HG02970 (cell line): ENCODE data around the gene PTPRS.
"Not testable (repeated sequence)": the region's sequence is repeated elsewhere in the genome, so short reads cannot be mapped to it uniquely, and the experiment has no call there.

Experiments used
- ATAC-seq: cut with Tn5 transposase; IDR thresholded peaks from one replicate; pipeline ENCODE4 v1.9.1; 2021; ENCODE audit warnings: mild to moderate bottlenecking, moderate library complexity, moderate number of reproducible peaks; ENCODE audit not compliant: unreplicated experiment, low FRiP score

Gene PTPRS

GRCh38 chr19:5340637-5341447, at the start of gene PTPRS:
PTPRS (minus strand) TSS chr19:5340812; CDS start chr19:5286140, 54,672 bp downstream.
- no peak for ATAC-seq

DNA sequence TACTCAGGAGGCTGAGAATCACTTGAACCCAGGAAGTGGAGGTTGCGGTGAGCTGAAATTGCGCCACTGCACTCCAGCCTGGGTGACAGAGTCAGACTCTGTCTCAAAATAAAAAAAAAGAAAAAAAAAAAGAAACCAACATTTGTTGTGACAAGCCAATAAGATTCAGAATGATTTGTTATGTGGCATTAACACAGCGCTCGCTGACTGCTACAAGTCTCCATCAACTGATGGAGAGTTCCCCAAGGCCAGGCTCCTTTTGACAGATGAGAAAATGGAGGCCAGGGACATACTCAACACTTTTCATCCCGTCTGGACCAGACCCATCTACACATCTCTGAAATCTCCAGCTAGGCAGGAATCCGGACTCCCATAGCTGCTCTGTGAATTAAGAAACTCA, 48.7 kb upstream of the PTPRS start:
- ATAC-seq, result no peak

- ATAC-seq, result no peak
These were observed 46.9 kb upstream of the PTPRS start for GRCh38 chr19:5387472-5387871.

GRCh38 chr19:5386841-5387240, 46.2 kb upstream of the PTPRS start:
- no peak for ATAC-seq

- not testable (repeated sequence) for ATAC-seq
These were observed 40.6 kb upstream of the PTPRS start for GRCh38 chr19:5381197-5381596.

DNA sequence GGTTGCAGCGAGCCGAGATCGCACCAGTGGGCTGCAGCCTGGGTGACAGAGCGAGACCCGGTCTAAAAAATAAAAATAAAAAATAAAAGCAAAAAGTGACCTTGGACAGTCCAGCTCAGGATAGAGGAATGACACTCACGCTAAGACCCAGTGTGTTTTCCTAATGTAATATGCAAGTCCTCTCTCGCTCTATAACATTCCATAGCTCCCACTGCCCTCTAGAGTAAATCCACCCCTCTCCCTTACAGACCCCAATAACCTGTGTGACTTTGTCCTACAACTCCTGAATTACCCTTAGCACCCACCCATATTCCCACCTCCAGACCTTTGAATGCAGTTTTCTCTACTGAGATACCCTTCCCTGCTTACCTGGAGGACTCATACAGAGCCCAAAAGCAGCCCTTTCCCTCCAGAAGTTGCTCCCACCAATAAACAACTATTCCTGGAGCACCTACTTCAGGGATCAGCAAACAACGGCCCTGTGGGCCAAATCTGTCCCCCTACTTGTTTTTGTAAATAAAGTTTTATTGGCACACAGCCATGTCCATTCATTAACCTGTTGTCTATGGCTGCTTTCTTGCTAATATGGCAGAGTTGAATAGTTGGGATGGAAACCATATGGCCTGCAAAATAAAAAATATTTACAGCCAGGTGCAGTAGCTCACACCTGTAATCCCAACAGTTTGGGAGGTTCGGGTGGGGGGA, 39.8 kb upstream of the PTPRS start:
- no peak for ATAC-seq

GRCh38 chr19:5376928-5377327, 36.3 kb upstream of the PTPRS start:
- ATAC-seq, result no peak

- no peak for ATAC-seq
These were observed 32.1 kb upstream of the PTPRS start for GRCh38 chr19:5372572-5373200.

- no peak for ATAC-seq
These were observed 29.4 kb upstream of the PTPRS start for GRCh38 chr19:5369962-5370367.

- no peak for ATAC-seq
These were observed 28.7 kb upstream of the PTPRS start for GRCh38 chr19:5369304-5369703.

- no peak for ATAC-seq
These were observed 27.0 kb upstream of the PTPRS start for GRCh38 chr19:5367530-5368133.

GRCh38 chr19:5365905-5366304, 25.3 kb upstream of the PTPRS start:
- ATAC-seq, result no peak

DNA sequence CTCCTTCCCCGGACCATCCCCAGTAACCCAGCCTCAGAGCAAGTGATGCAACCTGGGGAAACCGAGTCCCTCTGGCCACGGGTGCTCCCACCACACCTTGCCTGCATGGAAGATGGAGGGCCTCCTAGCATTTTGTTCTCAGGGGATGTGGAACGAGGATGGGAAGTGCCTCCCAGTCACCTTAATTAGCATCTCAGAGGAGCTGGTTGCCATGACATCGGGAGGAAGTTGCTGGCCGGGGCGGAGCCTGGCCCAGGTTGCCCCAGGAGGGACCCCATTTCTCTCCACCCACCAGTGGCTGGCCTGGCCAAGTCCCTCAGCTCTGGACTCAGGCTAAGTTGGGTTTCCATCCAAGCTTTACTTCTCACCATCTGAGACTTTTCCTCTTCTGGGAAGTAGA, 24.1 kb upstream of the PTPRS start:
- ATAC-seq, result no peak

DNA sequence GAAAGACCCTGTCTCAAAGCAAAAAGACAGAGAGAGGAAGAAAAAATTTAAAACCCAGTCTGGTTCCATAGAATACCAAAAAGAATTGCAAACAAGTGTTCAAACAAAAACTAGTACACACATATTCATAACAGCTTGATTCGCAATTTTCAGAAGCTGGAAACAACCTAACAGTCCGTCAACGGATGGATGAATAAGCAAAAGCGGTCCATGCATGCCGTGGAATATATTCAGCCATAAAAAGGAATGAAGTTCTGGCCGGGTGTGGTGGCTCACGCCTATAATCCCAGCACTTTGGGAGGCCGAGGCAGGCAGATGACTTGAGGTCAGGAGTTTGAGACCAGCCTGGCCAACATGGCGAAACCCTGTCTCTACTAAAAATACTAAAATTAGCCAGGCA, 21.2 kb upstream of the PTPRS start:
- ATAC-seq, result not testable (repeated sequence)

- no peak for ATAC-seq
These were observed 20.8 kb upstream of the PTPRS start for GRCh38 chr19:5361407-5361806.

DNA sequence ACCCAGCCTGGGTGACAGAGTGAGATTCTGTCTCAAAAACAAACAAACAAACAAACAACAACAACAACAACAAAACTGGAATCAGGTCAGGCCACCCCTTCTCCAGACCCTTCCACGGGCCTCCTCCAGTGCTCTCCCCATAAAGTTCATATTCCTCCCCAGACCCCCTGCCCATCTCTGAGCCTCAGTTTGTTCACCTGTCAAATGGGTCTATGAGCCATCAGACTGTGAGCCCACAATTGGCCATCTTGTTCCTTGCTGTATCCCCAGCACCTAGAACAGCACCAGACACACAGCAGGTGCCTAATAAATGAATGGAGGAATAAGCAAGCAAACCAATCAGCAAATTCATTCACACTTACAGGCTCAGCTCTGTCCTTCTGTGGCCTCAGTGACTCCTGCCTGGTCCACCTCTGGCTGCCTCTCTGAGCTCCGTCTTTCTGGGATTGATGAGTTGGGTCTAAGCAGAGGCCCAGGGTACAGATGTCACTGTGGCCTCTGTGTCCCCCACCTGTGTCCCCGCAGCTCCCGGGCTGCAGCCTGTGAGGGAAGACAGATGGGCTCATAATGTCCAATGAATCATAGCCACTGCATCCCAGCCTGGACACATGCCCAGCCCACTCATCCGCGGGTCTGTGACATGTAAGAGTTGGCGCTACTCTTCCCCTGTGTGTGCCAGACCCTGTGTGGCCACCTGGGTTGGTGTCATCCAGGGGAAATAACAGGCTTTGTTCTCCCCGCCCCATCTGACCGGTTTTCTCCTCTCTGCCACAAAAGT, 19.6 kb upstream of the PTPRS start:
- no peak for ATAC-seq

DNA sequence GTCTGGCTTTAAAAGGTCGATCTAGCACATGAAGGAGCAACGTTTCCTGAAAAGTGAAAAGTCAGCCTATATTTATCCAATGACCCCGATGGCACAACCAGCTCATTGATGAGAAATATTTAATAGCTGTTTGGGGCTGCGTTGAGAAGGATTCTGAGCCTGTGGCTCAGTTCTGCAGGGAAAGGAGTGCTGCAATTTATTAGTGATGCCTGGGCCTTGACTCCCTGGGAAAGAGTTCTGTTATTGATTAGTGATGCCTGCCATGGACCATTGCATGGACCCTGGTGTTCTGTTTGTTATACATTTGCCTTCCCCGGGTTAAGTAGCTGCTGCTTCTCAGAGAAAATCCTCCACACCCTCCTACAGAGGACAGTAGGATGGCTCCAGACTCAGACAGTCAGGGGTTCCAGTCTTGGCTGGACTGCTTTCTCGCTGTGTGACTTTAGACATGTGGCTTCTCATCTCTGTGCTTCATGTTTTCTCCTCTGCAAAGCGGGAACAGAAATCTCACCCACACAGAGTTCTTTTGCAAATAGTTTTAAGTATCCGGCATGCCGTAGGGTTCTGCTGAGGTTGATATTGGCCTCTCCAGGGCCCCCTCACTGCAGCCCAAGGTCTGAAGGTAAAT, 17.7 kb upstream of the PTPRS start:
- ATAC-seq, result no peak

DNA sequence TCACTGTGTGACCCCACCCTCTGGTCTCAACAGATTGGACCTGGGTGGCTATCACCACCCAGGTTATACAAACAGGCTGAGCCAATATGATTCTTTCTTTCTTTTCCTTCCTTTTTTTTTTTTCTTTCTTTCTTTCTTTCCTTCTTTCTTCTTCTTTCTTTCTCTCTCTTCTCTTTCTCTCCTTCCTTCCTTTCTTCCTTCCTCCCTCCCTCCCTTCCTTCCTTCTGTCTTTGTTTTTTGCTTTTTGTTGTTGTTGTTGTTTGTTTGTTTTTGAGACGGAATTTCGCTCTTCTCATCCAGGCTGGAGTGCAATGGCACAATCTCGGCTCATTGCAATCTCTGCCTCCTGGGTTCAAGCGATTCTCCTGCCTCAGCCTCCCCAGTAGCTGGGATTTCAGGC, 17.0 kb upstream of the PTPRS start:
- ATAC-seq, result no peak

DNA sequence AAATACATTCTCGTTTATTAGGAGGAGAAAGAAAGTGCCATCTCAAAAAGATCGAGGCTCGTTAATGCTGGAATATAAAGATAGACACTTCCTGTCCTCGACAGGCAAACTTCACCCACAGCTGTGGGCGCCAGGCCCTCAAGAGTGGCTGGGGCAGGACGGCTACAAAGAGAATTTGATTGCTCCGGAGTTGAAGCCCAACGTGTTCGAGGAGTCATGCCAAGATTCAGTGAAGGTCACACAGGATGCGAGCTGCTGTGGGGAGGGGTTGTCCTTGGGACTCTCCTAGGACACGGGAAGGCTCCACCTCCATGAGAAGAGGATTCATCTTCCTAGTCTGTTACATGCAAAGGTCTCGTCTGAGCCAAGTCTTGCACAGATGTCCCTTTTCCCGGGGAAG, 16.3 kb upstream of the PTPRS start:
- ATAC-seq, result no peak

GRCh38 chr19:5356428-5356827, 15.8 kb upstream of the PTPRS start:
- no peak for ATAC-seq
